Fibroblast of lung (primary cell): ENCODE results near the gene TRIM43B.

ENCODE experiments used
- EZH2 ChIP-seq: IDR thresholded peaks from 2 replicates; pipeline ENCODE4 v1.5.1; 2012; ENCODE audit warnings: low read length, control low read depth, mild to moderate bottlenecking; ENCODE audit errors: missing control alignments
- TF ChIP-seq, protein P1 (sequence below), 2 donors: IDR thresholded peaks in 1 of 2; conservative IDR thresholded peaks in 1 of 2; 1 replicate in 1 of 2; 2 replicates in 1 of 2; pipeline ENCODE4 v1.5.1; 2011 to 2012; ENCODE audit warnings: low read length in 2 of 2, control low read depth in 1 of 2, inconsistent platforms in 1 of 2, low read depth in 1 of 2, mild to moderate bottlenecking in 1 of 2

DNA sequence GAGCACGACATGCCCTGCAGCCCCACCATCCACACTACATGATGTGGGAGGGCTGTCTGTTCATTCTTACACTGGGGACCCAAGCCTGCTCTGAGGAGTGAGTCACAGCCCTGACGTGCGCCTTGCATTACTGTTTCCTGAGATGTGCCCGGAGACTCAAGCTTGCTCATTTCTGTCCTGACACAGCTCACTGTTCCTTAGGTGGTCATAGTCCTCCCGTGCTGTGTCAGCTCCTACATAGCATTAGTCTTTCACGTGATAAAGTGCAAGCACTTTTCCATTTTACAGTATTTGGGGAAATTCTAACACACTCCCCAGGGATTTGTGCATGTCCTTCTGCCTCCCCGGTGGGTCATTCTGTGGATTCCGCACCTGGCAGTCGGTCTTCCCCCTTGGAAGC lies 46.2 kb upstream of the TRIM43B start:
- no peak for TF ChIP-seq EZH2
- TF ChIP-seq, protein P1, sequence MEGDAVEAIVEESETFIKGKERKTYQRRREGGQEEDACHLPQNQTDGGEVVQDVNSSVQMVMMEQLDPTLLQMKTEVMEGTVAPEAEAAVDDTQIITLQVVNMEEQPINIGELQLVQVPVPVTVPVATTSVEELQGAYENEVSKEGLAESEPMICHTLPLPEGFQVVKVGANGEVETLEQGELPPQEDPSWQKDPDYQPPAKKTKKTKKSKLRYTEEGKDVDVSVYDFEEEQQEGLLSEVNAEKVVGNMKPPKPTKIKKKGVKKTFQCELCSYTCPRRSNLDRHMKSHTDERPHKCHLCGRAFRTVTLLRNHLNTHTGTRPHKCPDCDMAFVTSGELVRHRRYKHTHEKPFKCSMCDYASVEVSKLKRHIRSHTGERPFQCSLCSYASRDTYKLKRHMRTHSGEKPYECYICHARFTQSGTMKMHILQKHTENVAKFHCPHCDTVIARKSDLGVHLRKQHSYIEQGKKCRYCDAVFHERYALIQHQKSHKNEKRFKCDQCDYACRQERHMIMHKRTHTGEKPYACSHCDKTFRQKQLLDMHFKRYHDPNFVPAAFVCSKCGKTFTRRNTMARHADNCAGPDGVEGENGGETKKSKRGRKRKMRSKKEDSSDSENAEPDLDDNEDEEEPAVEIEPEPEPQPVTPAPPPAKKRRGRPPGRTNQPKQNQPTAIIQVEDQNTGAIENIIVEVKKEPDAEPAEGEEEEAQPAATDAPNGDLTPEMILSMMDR (conservative IDR thresholded peaks at IDR 0.05 in 1 of 2, IDR thresholded peaks at IDR 0.05 in 1 of 2; ENCODE audit: low read depth in 1 of 2, low read length in 2 of 2): no peak
